Liver (tissue), 9 donors: ENCODE results near the gene SRGAP1. TPM values are rescaled to one million over a fixed set of nuclear protein-coding genes. Genes with fewer than 3 reads are reported as not detected.
A peak's percentile ranks its signal among the peaks of the same experiment; 100 is the strongest.

Source experiments
- DNase-seq: peaks from one replicate; pipeline ENCODE4 v3.0.0-alpha.2; 2017; ENCODE audit warnings: low spot score
- H3K27ac ChIP-seq, 2 donors: one replicate each; pipeline ENCODE4 v1.7.0; 2013; ENCODE audit warnings: inconsistent platforms in 2 of 2, low read length in 2 of 2, control low read depth in 1 of 2, low read depth in 1 of 2, mild to moderate bottlenecking in 1 of 2
- H3K27me3 ChIP-seq, 4 donors: one replicate each; pipeline versions ENCODE4 v1.6.1 to v1.7.0; 2013; ENCODE audit warnings: low read length in 3 of 4, inconsistent platforms in 1 of 4, mild to moderate bottlenecking in 1 of 4, moderate library complexity in 1 of 4; ENCODE audit not compliant: control insufficient read depth in 4 of 4, insufficient read depth in 4 of 4
- H3K36me3 ChIP-seq, 4 donors: one replicate each; pipeline versions ENCODE4 v1.6.1 to v1.7.0; 2013; ENCODE audit warnings: low read length in 3 of 4, mild to moderate bottlenecking in 3 of 4, low read depth in 1 of 4, moderate library complexity in 1 of 4; ENCODE audit not compliant: control insufficient read depth in 4 of 4, insufficient read depth in 3 of 4
- H3K4me1 ChIP-seq, 4 donors: one replicate each; pipeline versions ENCODE4 v1.6.1 to v1.7.0; 2013; ENCODE audit warnings: low read length in 3 of 4, mild to moderate bottlenecking in 3 of 4, moderate library complexity in 1 of 4; ENCODE audit not compliant: control insufficient read depth in 4 of 4, insufficient read depth in 4 of 4
- H3K4me3 ChIP-seq, 3 donors: one replicate each; pipeline versions ENCODE4 v1.6.1 to v1.7.0; 2013; ENCODE audit warnings: low read length in 3 of 3, control low read depth in 1 of 3, low read depth in 1 of 3, mild to moderate bottlenecking in 1 of 3
- H3K9ac ChIP-seq, 2 donors: one replicate each; pipeline ENCODE4 v1.7.0; 2013; ENCODE audit warnings: low read length in 2 of 2, mild to moderate bottlenecking in 2 of 2, moderate library complexity in 2 of 2, control low read depth in 1 of 2, low read depth in 1 of 2
- H3K9me3 ChIP-seq, 4 donors: one replicate each; pipeline versions ENCODE4 v1.6.1 to v1.7.0; 2013; ENCODE audit warnings: low read length in 3 of 4; ENCODE audit not compliant: control insufficient read depth in 4 of 4
- ATF3 ChIP-seq: IDR thresholded peaks from 2 replicates; pipeline ENCODE4 v1.6.1; 2016; ENCODE audit warnings: antibody characterized with exemption
- CTCF ChIP-seq: fragments of 150-350 bp; IDR thresholded peaks from 2 replicates; pipeline ENCODE4 v1.5.1; 2017; ENCODE audit warnings: improper control_type of control experiment, low read depth, low read length; ENCODE audit not compliant: missing input control
- EGR1 ChIP-seq, 2 donors: IDR thresholded peaks; 2 replicates each; pipeline ENCODE4 v1.6.1; 2016 to 2018; ENCODE audit warnings: antibody characterized with exemption in 2 of 2, low read depth in 2 of 2
- FOXA1 ChIP-seq: IDR thresholded peaks from 2 replicates; pipeline ENCODE4 v1.6.1; 2016; ENCODE audit warnings: antibody characterized with exemption
- FOXA2 ChIP-seq: IDR thresholded peaks from 2 replicates; pipeline ENCODE4 v1.6.1; 2016; ENCODE audit warnings: antibody characterized with exemption
- GABPA ChIP-seq, 2 donors: IDR thresholded peaks in 1 of 2; conservative IDR thresholded peaks in 1 of 2; 2 replicates each; pipeline ENCODE4 v1.6.1; 2016; ENCODE audit warnings: antibody characterized with exemption in 2 of 2, mild to moderate bottlenecking in 1 of 2, moderate library complexity in 1 of 2
- HNF4A ChIP-seq, 2 donors: conservative IDR thresholded peaks; 2 replicates each; pipeline ENCODE4 v1.6.1; 2016; ENCODE audit warnings: antibody characterized with exemption in 2 of 2, mild to moderate bottlenecking in 2 of 2
- HNF4G ChIP-seq: IDR thresholded peaks from 2 replicates; pipeline ENCODE4 v1.6.1; 2016; ENCODE audit warnings: antibody characterized with exemption
- JUND ChIP-seq, 2 donors: IDR thresholded peaks; 2 replicates each; pipeline ENCODE4 v1.6.1; 2016; ENCODE audit warnings: antibody characterized with exemption in 2 of 2
- MAX ChIP-seq: IDR thresholded peaks from 2 replicates; pipeline ENCODE4 v1.6.1; 2016; ENCODE audit warnings: antibody characterized with exemption
- NR2F2 ChIP-seq: IDR thresholded peaks from 2 replicates; pipeline ENCODE4 v1.6.1; 2016; ENCODE audit warnings: antibody characterized with exemption
- RAD21 ChIP-seq, 2 donors: IDR thresholded peaks; 2 replicates each; pipeline ENCODE4 v1.6.1; 2016; ENCODE audit warnings: antibody characterized with exemption in 2 of 2, mild to moderate bottlenecking in 2 of 2
- RXRA ChIP-seq, 2 donors: IDR thresholded peaks; 2 replicates each; pipeline ENCODE4 v1.6.1; 2017 to 2018; ENCODE audit warnings: antibody characterized with exemption in 2 of 2, mild to moderate bottlenecking in 1 of 2
- SP1 ChIP-seq: IDR thresholded peaks from 2 replicates; pipeline ENCODE4 v1.6.1; 2018; ENCODE audit warnings: antibody characterized with exemption, mild to moderate bottlenecking
- TAF1 ChIP-seq: conservative IDR thresholded peaks from 2 replicates; pipeline ENCODE4 v1.6.1; 2016; ENCODE audit warnings: antibody characterized with exemption, mild to moderate bottlenecking
- YY1 ChIP-seq: IDR thresholded peaks from 2 replicates; pipeline ENCODE4 v1.6.1; 2016; ENCODE audit warnings: antibody characterized with exemption, mild to moderate bottlenecking
- ZBTB33 ChIP-seq: IDR thresholded peaks from 2 replicates; pipeline ENCODE4 v1.6.1; 2016; ENCODE audit warnings: antibody characterized with exemption
- WGBS: extraction: QIAGEN DNeasy Blood & Tissue Kit; methylation state at CpG from one replicate; pipeline ENCODE4 v1.1.7; 2013; 5-methylcytosine and 5-hydroxymethylcytosine counted together
- polyA plus RNA-seq, 2 donors: library from polyadenylated mRNA; stranded (reverse) in 1 of 2; unstranded in 1 of 2; fragments of 200-250 nt in 1 of 2; fragments of >200 nt in 1 of 2; fragmentation: Nextera tagmentation in 1 of 2; extraction: Ambion mirVana in 1 of 2; gene quantifications; one replicate each; pipeline versions ENCODE4 v1.2.1 to v1.2.3, GENCODE V29; 2013 to 2015
- total RNA-seq, 2 donors: library from RNA; depleted of rRNA; stranded (reverse); fragments of >200 nt; gene quantifications; one replicate each; pipeline ENCODE4 v1.2.3, GENCODE V29; 2014
- donor health status: healthy.
- donor health status: healthy.
- donor health status: healthy.
- donor health status: healthy.
- donor health status: healthy.

Gene SRGAP1
- total and polyA plus RNA-seq, 4 donors, result 0.28 to 1.3 (median 0.85) TPM

GRCh38 chr12:63917864-63918799, 73.6 kb downstream of the SRGAP1 start:
- Histone ChIP-seq H3K9ac (no peak overlapping the region), H3K4me1 (peaks cover 0 to 10% (median 1%) of the 10 kb centered on the region in 4 donors), H3K27me3 (no peaks in the 10 kb centered on the region), H3K36me3 (no peaks in the 10 kb centered on the region), H3K9me3 (no peaks in the 10 kb centered on the region), H3K4me3 (no peak overlapping the region), H3K27ac (peak overlapping the region in 1 of 2 donors; percentile 7)
- 70% methylated on average over 10 of the region's 10 CpGs for WGBS
- DNase-seq, result no peak
- TF ChIP-seq RAD21 (IDR thresholded peaks at IDR 0.05) (peak in 1 of 2 donors; percentile 19), RXRA (IDR thresholded peaks at IDR 0.05) (peak; percentile 34 to 54), JUND (IDR thresholded peaks at IDR 0.05) (no peak), HNF4A (conservative IDR thresholded peaks at IDR 0.05) (no peak), TAF1 (no peak), ATF3 (no peak), MAX (peak; percentile 9), FOXA2 (no peak), EGR1 (IDR thresholded peaks at IDR 0.05; ENCODE audit: low read depth in 2 of 2) (no peak)

- TF ChIP-seq GABPA (IDR thresholded peaks at IDR 0.05 in 1 of 2, conservative IDR thresholded peaks at IDR 0.05 in 1 of 2) (no peak), ATF3 (no peak)
- H3K4me1 ChIP-seq, result peaks cover 0 to 10% (median 1%) of the 10 kb centered on the region in 4 donors
- H3K36me3 ChIP-seq, result no peaks in the 10 kb centered on the region
- no peak overlapping the region for H3K27ac ChIP-seq
- no peaks in the 10 kb centered on the region for H3K9me3 ChIP-seq
- H3K4me3 ChIP-seq, result no peak overlapping the region
- DNase-seq, result no peak
- WGBS, result 86% methylated on average over 6 of the region's 6 CpGs
- H3K27me3 ChIP-seq, result no peaks in the 10 kb centered on the region
- H3K9ac ChIP-seq, result no peak overlapping the region
Measured at GRCh38 chr12:63918800-63919300, 74.3 kb downstream of the SRGAP1 start.

GRCh38 chr12:63919756-63920155, 75.3 kb downstream of the SRGAP1 start:
- DNase-seq, result no peak
- Histone ChIP-seq H3K9me3 (no peaks in the 10 kb centered on the region), H3K36me3 (no peaks in the 10 kb centered on the region), H3K27me3 (no peaks in the 10 kb centered on the region), H3K4me3 (no peak overlapping the region), H3K9ac (no peak overlapping the region), H3K4me1 (peaks cover 0 to 10% (median 1%) of the 10 kb centered on the region in 4 donors), H3K27ac (no peak overlapping the region)
- TF ChIP-seq EGR1 (IDR thresholded peaks at IDR 0.05; ENCODE audit: low read depth in 2 of 2) (no peak), YY1 (no peak)
- WGBS, result 97% methylated on average over 2 of the region's 2 CpGs

GRCh38 chr12:63921157-63921556, 76.7 kb downstream of the SRGAP1 start:
- Histone ChIP-seq H3K27me3 (no peaks in the 10 kb centered on the region), H3K4me1 (peaks cover 0 to 10% (median 1%) of the 10 kb centered on the region in 4 donors), H3K27ac (no peak overlapping the region), H3K9me3 (no peaks in the 10 kb centered on the region), H3K36me3 (no peaks in the 10 kb centered on the region), H3K4me3 (no peak overlapping the region), H3K9ac (no peak overlapping the region)
- no peak for DNase-seq
- 84% methylated on average over 6 of the region's 6 CpGs for WGBS
- TF ChIP-seq HNF4G (no peak), GABPA (IDR thresholded peaks at IDR 0.05 in 1 of 2, conservative IDR thresholded peaks at IDR 0.05 in 1 of 2) (no peak), JUND (IDR thresholded peaks at IDR 0.05) (no peak), MAX (no peak), ZBTB33 (no peak), FOXA1 (no peak), ATF3 (no peak), NR2F2 (no peak), CTCF (no peak), RAD21 (IDR thresholded peaks at IDR 0.05) (no peak), YY1 (no peak), SP1 (no peak)
